Thyroid gland (tissue), 4 donors: ENCODE results near the gene ASAP2. TPM values are rescaled to one million over a fixed set of nuclear protein-coding genes. Genes with fewer than 3 reads are reported as not detected.

Source experiments
- DNase-seq, 2 donors: peaks; one replicate each; pipeline ENCODE4 v3.0.0-alpha.2; 2019
- H3K27ac ChIP-seq, 3 donors: fragments of 200-600 bp; sonication (generic); 1 replicate in 2 of 3; 2 replicates in 1 of 3; pipeline ENCODE4 v1.5.1; 2016 to 2019; ENCODE audit warnings: mild to moderate bottlenecking in 1 of 3, moderate library complexity in 1 of 3
- H3K27me3 ChIP-seq: fragments of 200-600 bp; sonication (generic); one replicate; pipeline ENCODE4 v1.5.1; 2019
- H3K36me3 ChIP-seq, 2 donors: fragments of 200-600 bp; sonication (generic); one replicate each; pipeline ENCODE4 v1.5.1; 2016 to 2019
- H3K4me1 ChIP-seq, 2 donors: fragments of 200-600 bp; sonication (generic); one replicate each; pipeline ENCODE4 v1.5.1; 2017 to 2019
- H3K4me3 ChIP-seq, 3 donors: fragments of 200-600 bp; sonication (generic); replicated peaks in 1 of 3; 1 replicate in 2 of 3; 2 replicates in 1 of 3; pipeline ENCODE4 v1.5.1; 2016; ENCODE audit warnings: mild to moderate bottlenecking in 1 of 3
- H3K9me3 ChIP-seq: fragments of 200-600 bp; sonication (generic); one replicate; pipeline ENCODE4 v1.5.1; 2017
- POLR2A ChIP-seq, 2 donors: fragments of 450-650 bp; IDR thresholded peaks; one replicate each; pipeline ENCODE4 v1.6.1; 2017; ENCODE audit warnings: antibody characterized with exemption in 2 of 2, mild to moderate bottlenecking in 2 of 2, moderate library complexity in 1 of 2
- WGBS, 2 donors: methylation state at CpG; one replicate each; pipeline ENCODE4 v1.1.5; 2017; 5-methylcytosine and 5-hydroxymethylcytosine counted together
- intact Hi-C: fragments of 100-400 bp; cut with DNase I; formaldehyde crosslinking; loops from one replicate; pipeline ENCODE4 v1.15.1; 2023
- total RNA-seq, 4 donors: library from RNA; depleted of rRNA; stranded (reverse); fragments of >200 nt; gene quantifications; one replicate each; pipeline ENCODE4 v1.2.3, GENCODE V29; 2016
- TF ChIP-seq, protein P1 (sequence below), 6 experiments: fragments of 200-600 bp in 3 of 6; fragments of 450-650 bp in 3 of 6; sonication (generic) in 3 of 6; IDR thresholded peaks; one replicate each; pipeline ENCODE4 v1.5.1; 2016 to 2019; ENCODE audit warnings: antibody characterized with exemption in 6 of 6, mild to moderate bottlenecking in 2 of 6, inconsistent platforms in 1 of 6, moderate library complexity in 1 of 6

Gene ASAP2
- total RNA-seq, 4 donors from 2014 or later, result 40.3 to 55.3 (median 47.3) TPM

GRCh38 chr2:9303528-9304225, 97.1 kb downstream of the ASAP2 start:
- H3K4me3 ChIP-seq, result no peak overlapping the region
- no peak for DNase-seq
- no peaks in the 10 kb centered on the region for H3K36me3 ChIP-seq
- intact Hi-C loops, result no loop called here
- peaks cover 38 to 57% of the 10 kb centered on the region in 2 donors for H3K4me1 ChIP-seq
- no peaks in the 10 kb centered on the region for H3K9me3 ChIP-seq
- H3K27me3 ChIP-seq, result no peaks in the 10 kb centered on the region
- WGBS, 2 donors, result 93 to 96% methylated on average over 9 to 11 of the region's 11 CpGs
- H3K27ac ChIP-seq, result no peak overlapping the region
- no peak for TF ChIP-seq POLR2A (IDR thresholded peaks at IDR 0.05)
- TF ChIP-seq, protein P1, sequence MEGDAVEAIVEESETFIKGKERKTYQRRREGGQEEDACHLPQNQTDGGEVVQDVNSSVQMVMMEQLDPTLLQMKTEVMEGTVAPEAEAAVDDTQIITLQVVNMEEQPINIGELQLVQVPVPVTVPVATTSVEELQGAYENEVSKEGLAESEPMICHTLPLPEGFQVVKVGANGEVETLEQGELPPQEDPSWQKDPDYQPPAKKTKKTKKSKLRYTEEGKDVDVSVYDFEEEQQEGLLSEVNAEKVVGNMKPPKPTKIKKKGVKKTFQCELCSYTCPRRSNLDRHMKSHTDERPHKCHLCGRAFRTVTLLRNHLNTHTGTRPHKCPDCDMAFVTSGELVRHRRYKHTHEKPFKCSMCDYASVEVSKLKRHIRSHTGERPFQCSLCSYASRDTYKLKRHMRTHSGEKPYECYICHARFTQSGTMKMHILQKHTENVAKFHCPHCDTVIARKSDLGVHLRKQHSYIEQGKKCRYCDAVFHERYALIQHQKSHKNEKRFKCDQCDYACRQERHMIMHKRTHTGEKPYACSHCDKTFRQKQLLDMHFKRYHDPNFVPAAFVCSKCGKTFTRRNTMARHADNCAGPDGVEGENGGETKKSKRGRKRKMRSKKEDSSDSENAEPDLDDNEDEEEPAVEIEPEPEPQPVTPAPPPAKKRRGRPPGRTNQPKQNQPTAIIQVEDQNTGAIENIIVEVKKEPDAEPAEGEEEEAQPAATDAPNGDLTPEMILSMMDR (IDR thresholded peaks at IDR 0.05), result no peak

GRCh38 chr2:9306911-9307310, 100.3 kb downstream of the ASAP2 start:
- Histone ChIP-seq H3K27ac (peak overlapping the region; percentile 68 to 80 (median 74)), H3K4me1 (peaks cover 33 to 55% of the 10 kb centered on the region in 2 donors), H3K9me3 (no peaks in the 10 kb centered on the region), H3K27me3 (no peaks in the 10 kb centered on the region), H3K4me3 (no peak overlapping the region), H3K36me3 (no peaks in the 10 kb centered on the region)
- 57 to 63% methylated on average over 4 to 6 of the region's 8 CpGs for WGBS, 2 donors
- no peak for TF ChIP-seq POLR2A (IDR thresholded peaks at IDR 0.05)
- DNase-seq, result peak; percentile 24 to 63
- intact Hi-C loops, result no loop called here

GRCh38 chr2:9307535-9307934, 100.9 kb downstream of the ASAP2 start:
- intact Hi-C loops, result no loop called here
- Histone ChIP-seq H3K36me3 (no peaks in the 10 kb centered on the region), H3K27ac (peak overlapping the region; percentile 68 to 80 (median 74)), H3K9me3 (no peaks in the 10 kb centered on the region), H3K4me1 (peaks cover 33 to 62% of the 10 kb centered on the region in 2 donors), H3K27me3 (no peaks in the 10 kb centered on the region), H3K4me3 (no peak overlapping the region)
- WGBS, 2 donors, result 39 to 76% methylated on average over 7 of the region's 7 CpGs
- DNase-seq, result peak; percentile 58 to 63
- TF ChIP-seq, protein P1 (IDR thresholded peaks at IDR 0.05), result no peak
- TF ChIP-seq POLR2A (IDR thresholded peaks at IDR 0.05), result no peak

GRCh38 chr2:9308186-9308955, 101.8 kb downstream of the ASAP2 start:
- Histone ChIP-seq H3K4me1 (peaks cover 33 to 62% of the 10 kb centered on the region in 2 donors), H3K4me3 (no peak overlapping the region), H3K27me3 (no peaks in the 10 kb centered on the region), H3K27ac (peak overlapping the region; percentile 68 to 80 (median 74)), H3K9me3 (no peaks in the 10 kb centered on the region), H3K36me3 (no peaks in the 10 kb centered on the region)
- TF ChIP-seq POLR2A (IDR thresholded peaks at IDR 0.05), result no peak
- TF ChIP-seq, protein P1 (IDR thresholded peaks at IDR 0.05), result no peak
- WGBS, 2 donors, result 82 to 88% methylated on average over 14 of the region's 14 CpGs
- no peak for DNase-seq
- intact Hi-C loops, result no loop called here

GRCh38 chr2:9309147-9309546, 102.5 kb downstream of the ASAP2 start:
- H3K27me3 ChIP-seq, result no peaks in the 10 kb centered on the region
- no peak overlapping the region for H3K4me3 ChIP-seq
- no peaks in the 10 kb centered on the region for H3K36me3 ChIP-seq
- H3K4me1 ChIP-seq, result peaks cover 33 to 62% of the 10 kb centered on the region in 2 donors
- intact Hi-C loops, result no loop called here
- no peak for DNase-seq
- TF ChIP-seq, protein P1 (IDR thresholded peaks at IDR 0.05), result no peak
- TF ChIP-seq POLR2A (IDR thresholded peaks at IDR 0.05), result no peak
- peak overlapping the region in 1 of 3 donors; percentile 68 for H3K27ac ChIP-seq
- 96 to 98% methylated on average over 9 of the region's 9 CpGs for WGBS, 2 donors
- H3K9me3 ChIP-seq, result no peaks in the 10 kb centered on the region
